ENCODE results near the gene LYRM4. TPM values are rescaled to one million over a fixed set of nuclear protein-coding genes. Genes with fewer than 3 reads are reported as not detected.

The LYRM4 gene
- total and polyA plus RNA-seq, 2 donors (not counting 1 experiment from before 2014, with no cell fraction given), result 14.5 to 31.9 TPM

DNA sequence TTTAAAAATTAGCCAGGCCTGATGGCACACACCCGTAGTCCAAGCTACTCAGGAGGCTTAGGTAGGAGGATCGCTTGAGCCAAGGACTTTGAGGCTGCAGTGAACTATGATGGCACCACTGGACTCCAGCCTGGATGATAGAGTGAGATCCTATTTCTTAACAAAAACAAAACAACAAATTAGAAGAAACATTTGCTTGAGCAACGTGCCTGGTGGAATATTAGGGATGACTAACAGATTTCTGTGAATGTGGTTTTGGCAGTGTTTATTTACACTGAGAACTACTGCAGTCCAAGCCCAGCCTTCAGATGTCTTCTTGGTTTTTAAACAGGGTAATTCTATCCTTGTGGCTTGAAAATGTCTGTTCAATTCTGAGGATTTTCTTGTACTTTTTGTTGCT lies 166.4 kb downstream of the LYRM4 start:
- no peak overlapping the region for H3K27ac ChIP-seq (ENCODE audit: insufficient read depth, low read length)
- H3K79me2 ChIP-seq (ENCODE audit: control insufficient read depth, insufficient read depth, low read length), result no peaks in the 10 kb centered on the region
- H3K36me3 ChIP-seq (ENCODE audit: control insufficient read depth, insufficient read depth, low read length), result no peaks in the 10 kb centered on the region
- TF ChIP-seq EZH2 (IDR thresholded peaks at IDR 0.05; ENCODE audit: low read length, missing control alignments), result no peak
- TF ChIP-seq, protein P1, sequence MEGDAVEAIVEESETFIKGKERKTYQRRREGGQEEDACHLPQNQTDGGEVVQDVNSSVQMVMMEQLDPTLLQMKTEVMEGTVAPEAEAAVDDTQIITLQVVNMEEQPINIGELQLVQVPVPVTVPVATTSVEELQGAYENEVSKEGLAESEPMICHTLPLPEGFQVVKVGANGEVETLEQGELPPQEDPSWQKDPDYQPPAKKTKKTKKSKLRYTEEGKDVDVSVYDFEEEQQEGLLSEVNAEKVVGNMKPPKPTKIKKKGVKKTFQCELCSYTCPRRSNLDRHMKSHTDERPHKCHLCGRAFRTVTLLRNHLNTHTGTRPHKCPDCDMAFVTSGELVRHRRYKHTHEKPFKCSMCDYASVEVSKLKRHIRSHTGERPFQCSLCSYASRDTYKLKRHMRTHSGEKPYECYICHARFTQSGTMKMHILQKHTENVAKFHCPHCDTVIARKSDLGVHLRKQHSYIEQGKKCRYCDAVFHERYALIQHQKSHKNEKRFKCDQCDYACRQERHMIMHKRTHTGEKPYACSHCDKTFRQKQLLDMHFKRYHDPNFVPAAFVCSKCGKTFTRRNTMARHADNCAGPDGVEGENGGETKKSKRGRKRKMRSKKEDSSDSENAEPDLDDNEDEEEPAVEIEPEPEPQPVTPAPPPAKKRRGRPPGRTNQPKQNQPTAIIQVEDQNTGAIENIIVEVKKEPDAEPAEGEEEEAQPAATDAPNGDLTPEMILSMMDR (conservative IDR thresholded peaks at IDR 0.05 in 1 of 2, IDR thresholded peaks at IDR 0.05 in 1 of 2; ENCODE audit: low read depth in 1 of 2, low read length in 2 of 2), result no peak
- H3K9ac ChIP-seq (ENCODE audit: insufficient read depth, low read length), result no peak overlapping the region
- no peak overlapping the region for H2AFZ ChIP-seq (ENCODE audit: low read length)
- H3K4me1 ChIP-seq (ENCODE audit: control insufficient read depth, extremely low read depth, insufficient read depth, low read length), result peaks cover 7% of the 10 kb centered on the region
- H3K4me3 ChIP-seq (replicated peaks in 1 of 4; ENCODE audit: control extremely low read depth in 1 of 4, insufficient read depth in 1 of 4, low read depth in 3 of 4, low read length in 4 of 4), result no peak overlapping the region
- peaks cover 11% of the 10 kb centered on the region for H3K27me3 ChIP-seq (ENCODE audit: control insufficient read depth, insufficient read depth, low read length)
- H3K9me3 ChIP-seq (ENCODE audit: control insufficient read depth, insufficient read depth, low read depth, low read length), result no peaks in the 10 kb centered on the region
- no peaks in the 10 kb centered on the region for H4K20me1 ChIP-seq (ENCODE audit: control insufficient read depth, extremely low read depth, insufficient read depth, low read length)
- H3K4me2 ChIP-seq (ENCODE audit: extremely low read depth, insufficient read depth, low read length), result peak overlapping the region; percentile 54
- peak; percentile 97 to 98 for DNase-seq (ENCODE audit: low read depth in 2 of 2)

- H3K79me2 ChIP-seq (ENCODE audit: control insufficient read depth, insufficient read depth, low read length), result no peaks in the 10 kb centered on the region
- no peaks in the 10 kb centered on the region for H3K36me3 ChIP-seq (ENCODE audit: control insufficient read depth, insufficient read depth, low read length)
- H3K9me3 ChIP-seq (ENCODE audit: control insufficient read depth, insufficient read depth, low read depth, low read length), result no peaks in the 10 kb centered on the region
- H3K27me3 ChIP-seq (ENCODE audit: control insufficient read depth, insufficient read depth, low read length), result peaks cover 11% of the 10 kb centered on the region
- H3K27ac ChIP-seq (ENCODE audit: insufficient read depth, low read length), result no peak overlapping the region
- DNase-seq (ENCODE audit: low read depth in 2 of 2), result peak in 1 of 2 donors; percentile 25
- H4K20me1 ChIP-seq (ENCODE audit: control insufficient read depth, extremely low read depth, insufficient read depth, low read length), result no peaks in the 10 kb centered on the region
- no peak overlapping the region for H3K4me2 ChIP-seq (ENCODE audit: extremely low read depth, insufficient read depth, low read length)
- peaks cover 7% of the 10 kb centered on the region for H3K4me1 ChIP-seq (ENCODE audit: control insufficient read depth, extremely low read depth, insufficient read depth, low read length)
- H2AFZ ChIP-seq (ENCODE audit: low read length), result no peak overlapping the region
- TF ChIP-seq EZH2 (IDR thresholded peaks at IDR 0.05; ENCODE audit: low read length, missing control alignments), result no peak
- TF ChIP-seq, protein P1 (conservative IDR thresholded peaks at IDR 0.05 in 1 of 2, IDR thresholded peaks at IDR 0.05 in 1 of 2; ENCODE audit: low read depth in 1 of 2, low read length in 2 of 2), result no peak
- H3K4me3 ChIP-seq (replicated peaks in 1 of 4; ENCODE audit: control extremely low read depth in 1 of 4, insufficient read depth in 1 of 4, low read depth in 3 of 4, low read length in 4 of 4), result no peak overlapping the region
- no peak overlapping the region for H3K9ac ChIP-seq (ENCODE audit: insufficient read depth, low read length)
These were observed 167.3 kb downstream of the LYRM4 start for GRCh38 chr6:5093231-5094015.

DNA sequence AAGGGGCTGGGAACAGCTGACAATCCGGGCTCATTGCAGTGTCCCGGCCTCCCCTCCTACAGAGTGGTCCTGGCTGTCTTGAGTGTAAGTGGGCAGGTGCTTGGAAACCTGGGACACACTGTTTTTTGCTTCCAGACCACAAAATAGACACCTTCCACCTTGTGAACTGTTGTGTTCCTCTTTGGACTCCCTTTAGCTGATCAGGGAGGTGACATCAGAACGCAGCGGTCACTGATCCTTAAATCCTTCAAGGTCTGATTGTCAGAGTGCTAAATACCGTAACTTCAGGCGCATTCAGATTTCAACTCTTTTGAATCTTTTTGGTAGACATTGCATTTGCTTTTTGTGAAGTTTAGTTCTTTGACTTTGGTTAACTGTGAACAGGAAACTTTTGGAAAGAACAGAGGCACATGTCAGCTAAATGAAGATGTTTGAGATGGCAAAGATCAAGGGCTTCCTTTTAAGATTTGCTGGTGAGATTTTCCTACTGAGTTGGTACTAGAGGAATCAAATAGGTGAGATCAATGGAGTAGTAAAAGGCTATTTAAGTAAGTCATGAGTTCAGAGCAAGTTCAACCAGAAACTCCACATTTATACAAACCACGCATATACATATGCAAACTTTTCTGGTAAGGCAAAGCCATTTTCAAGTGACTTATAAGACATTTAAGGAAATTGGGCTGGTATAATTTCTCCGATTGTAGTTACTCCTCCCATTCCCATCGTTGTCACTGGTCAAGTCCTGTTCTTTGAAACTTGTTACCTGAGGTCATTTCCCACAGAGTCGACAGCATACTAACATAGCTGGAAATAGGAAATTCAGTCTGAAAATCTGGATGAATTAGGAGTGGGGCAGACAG lies 169.3 kb downstream of the LYRM4 start:
- H2AFZ ChIP-seq (ENCODE audit: low read length), result no peak overlapping the region
- no peak for TF ChIP-seq EZH2 (IDR thresholded peaks at IDR 0.05; ENCODE audit: low read length, missing control alignments)
- TF ChIP-seq, protein P1 (conservative IDR thresholded peaks at IDR 0.05 in 1 of 2, IDR thresholded peaks at IDR 0.05 in 1 of 2; ENCODE audit: low read depth in 1 of 2, low read length in 2 of 2), result no peak
- peaks cover 8% of the 10 kb centered on the region for H3K27me3 ChIP-seq (ENCODE audit: control insufficient read depth, insufficient read depth, low read length)
- H3K79me2 ChIP-seq (ENCODE audit: control insufficient read depth, insufficient read depth, low read length), result no peaks in the 10 kb centered on the region
- no peak overlapping the region for H3K4me3 ChIP-seq (replicated peaks in 1 of 4; ENCODE audit: control extremely low read depth in 1 of 4, insufficient read depth in 1 of 4, low read depth in 3 of 4, low read length in 4 of 4)
- H3K4me1 ChIP-seq (ENCODE audit: control insufficient read depth, extremely low read depth, insufficient read depth, low read length), result peaks cover 7% of the 10 kb centered on the region
- no peak overlapping the region for H3K27ac ChIP-seq (ENCODE audit: insufficient read depth, low read length)
- H3K9ac ChIP-seq (ENCODE audit: insufficient read depth, low read length), result no peak overlapping the region
- H3K4me2 ChIP-seq (ENCODE audit: extremely low read depth, insufficient read depth, low read length), result no peak overlapping the region
- DNase-seq (ENCODE audit: low read depth in 2 of 2), result no peak
- no peaks in the 10 kb centered on the region for H4K20me1 ChIP-seq (ENCODE audit: control insufficient read depth, extremely low read depth, insufficient read depth, low read length)
- H3K9me3 ChIP-seq (ENCODE audit: control insufficient read depth, insufficient read depth, low read depth, low read length), result no peaks in the 10 kb centered on the region
- H3K36me3 ChIP-seq (ENCODE audit: control insufficient read depth, insufficient read depth, low read length), result no peaks in the 10 kb centered on the region
